Urothelium cell line (cell line): ENCODE measurements around the gene PRKAB1.
"Not testable (repeated sequence)": the region's sequence is repeated elsewhere in the genome, so short reads cannot be mapped to it uniquely, and the experiment has no call there.

ENCODE experiments used
- DNase-seq: peaks from one replicate; pipeline ENCODE4 v3.0.0; 2011; ENCODE audit warnings: low spot score, mixed read lengths
- FAIRE-seq: peaks from 2 replicates; lab custom pipeline; 2011; peaks lifted over from hg19 to GRCh38; lab: Jason Lieb, UNC

PRKAB1 gene

DNA sequence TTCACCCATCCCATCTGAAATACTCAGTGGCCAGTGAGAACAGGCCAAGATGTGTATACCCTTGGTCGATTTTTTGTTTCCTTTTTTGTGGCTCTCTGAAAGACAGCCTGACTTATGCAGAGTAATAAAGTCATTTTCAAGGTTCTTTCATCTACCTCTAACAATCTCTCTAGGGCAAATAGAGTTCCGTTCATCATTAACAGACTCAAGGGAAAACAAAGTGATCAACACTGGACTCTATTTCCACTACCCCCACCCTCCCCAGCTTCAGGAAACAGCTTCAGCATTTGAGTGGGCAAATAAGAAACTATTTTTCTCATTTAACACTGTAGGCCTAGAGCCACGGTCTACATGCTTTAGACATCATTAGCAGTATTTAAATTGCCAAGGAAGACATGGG is 15.9 kb downstream of the PRKAB1 start:
- FAIRE-seq (no peak), DNase-seq (no peak)

DNA sequence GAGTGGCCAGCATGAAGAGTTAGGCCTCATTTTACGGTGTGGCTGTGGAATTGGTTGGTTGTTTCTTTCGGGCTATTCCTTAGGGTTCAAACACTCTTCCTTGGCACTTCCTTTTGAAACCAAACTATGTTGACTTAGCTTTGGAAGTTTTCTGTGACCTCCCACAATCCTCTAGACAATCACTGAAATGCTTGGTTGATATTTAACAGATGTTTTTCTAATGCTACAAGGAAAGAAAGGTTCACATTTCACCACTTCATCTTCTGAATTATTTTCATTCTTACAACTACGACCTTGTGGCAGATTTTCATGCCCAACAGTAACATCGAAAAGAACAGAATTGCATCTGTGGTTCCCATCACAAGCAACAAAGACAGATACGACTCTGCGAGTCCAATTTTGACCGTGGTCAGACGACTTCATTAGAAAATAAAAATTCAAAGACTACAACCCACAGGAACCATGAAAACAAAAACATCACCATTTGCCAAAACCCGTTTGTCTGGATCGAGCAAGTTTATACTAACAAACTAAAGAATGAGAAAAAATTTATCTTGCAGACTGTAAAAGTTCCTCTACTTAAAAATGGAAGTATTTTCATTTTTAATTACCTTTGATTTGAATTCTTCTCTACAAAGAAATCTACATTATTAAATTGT is 16.9 kb downstream of the PRKAB1 start:
- no peak for DNase-seq
- no peak for FAIRE-seq

DNA sequence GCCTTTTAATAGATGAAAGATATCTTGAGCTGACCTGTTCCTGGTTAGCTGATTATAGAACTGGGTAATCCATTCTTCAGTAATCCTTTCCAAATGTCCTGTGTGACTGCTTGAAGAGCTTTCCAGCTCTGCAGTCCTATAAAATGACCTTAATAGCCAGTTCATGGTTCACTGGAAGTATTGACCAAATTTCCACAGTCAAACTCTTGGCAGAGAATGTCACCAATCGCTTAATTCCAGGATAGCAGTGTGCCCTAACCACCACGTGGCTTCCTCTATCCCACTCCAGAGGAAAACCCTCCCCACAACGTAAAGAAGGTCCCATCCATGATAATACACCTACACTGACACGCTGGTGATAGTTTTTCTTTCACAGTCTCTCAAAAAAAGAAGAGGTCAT is 17.4 kb downstream of the PRKAB1 start:
- no peak for DNase-seq
- FAIRE-seq, result no peak

DNA sequence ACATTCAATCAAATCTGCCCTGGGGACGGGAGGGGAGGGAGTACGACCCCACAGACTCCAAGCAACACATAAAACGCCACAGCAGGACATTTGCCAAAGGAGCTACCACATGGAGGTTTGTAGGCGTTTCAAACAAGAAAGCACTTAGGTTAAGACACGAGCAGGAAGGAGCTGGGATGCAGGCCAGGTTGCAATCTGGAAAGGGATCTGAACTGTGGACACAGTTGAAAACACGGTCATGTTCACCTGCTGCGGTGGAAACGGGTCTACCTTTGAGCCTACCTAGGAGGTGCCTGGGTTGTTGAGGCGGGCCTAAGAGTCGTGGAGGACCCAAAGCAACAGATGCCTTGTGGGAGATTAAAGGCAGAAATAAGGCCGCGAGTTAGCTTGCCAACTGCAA is 18.4 kb downstream of the PRKAB1 start:
- FAIRE-seq (no peak), DNase-seq (no peak)

DNA sequence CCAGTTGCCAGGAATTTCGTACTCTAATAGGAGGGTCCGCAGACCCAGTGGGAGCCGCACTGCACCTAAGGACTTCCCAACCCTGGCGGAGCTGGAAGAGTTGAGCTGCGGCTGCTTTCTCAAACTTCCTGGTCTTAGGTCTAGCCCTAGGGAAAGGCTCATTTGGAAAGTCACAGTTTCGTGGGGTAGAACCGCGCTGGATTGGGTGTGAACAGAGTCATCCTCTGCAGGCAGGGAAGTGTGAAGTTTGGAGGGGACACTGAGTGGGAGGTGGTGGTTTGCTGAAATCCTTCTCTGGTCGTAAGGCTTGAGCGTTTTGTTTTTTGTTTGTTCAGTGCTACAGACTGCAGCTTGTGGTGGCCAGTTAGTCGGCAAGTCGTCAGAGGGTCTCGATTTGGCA is 18.8 kb downstream of the PRKAB1 start:
- FAIRE-seq, result no peak
- no peak for DNase-seq

DNA sequence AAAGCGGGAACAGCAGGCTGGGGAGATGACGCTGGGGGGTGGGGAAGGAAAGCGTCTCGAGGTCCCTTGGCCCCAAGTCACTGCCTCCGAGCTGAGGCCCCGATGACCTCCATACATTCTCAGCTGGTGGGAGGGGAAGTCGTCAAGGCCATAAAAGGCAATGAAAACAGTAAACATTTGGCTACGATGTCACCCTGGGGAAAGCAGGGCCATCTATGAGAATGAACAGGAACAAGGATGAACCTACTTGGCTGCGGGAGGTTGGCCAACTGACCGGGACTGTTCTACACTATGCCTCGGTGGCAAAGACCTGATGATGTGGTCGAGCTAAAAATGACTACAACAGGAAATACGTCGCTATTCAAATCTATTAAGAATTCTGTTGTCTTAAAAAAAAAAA is 19.5 kb downstream of the PRKAB1 start:
- DNase-seq (no peak), FAIRE-seq (no peak)

DNA sequence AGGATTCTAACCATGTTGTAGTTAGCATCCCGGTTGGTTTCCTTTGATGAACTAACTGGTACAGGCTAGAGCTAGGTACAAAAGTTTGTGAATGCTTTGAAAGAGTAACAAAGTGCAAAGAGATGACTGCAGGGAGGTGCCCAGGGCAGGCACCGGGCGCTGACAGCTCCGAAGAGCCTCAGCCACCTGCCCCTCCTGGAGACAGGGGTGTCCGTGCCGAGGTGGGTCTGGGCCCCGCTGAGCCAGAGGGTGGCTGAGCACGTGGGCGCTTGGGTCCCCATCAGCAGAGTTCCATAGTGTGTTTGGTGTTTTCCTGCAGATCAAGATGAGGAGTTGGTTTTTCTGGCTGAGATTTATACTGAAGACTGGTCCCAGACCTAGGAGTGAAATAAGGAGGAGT is 19.9 kb downstream of the PRKAB1 start:
- FAIRE-seq, result no peak

DNA sequence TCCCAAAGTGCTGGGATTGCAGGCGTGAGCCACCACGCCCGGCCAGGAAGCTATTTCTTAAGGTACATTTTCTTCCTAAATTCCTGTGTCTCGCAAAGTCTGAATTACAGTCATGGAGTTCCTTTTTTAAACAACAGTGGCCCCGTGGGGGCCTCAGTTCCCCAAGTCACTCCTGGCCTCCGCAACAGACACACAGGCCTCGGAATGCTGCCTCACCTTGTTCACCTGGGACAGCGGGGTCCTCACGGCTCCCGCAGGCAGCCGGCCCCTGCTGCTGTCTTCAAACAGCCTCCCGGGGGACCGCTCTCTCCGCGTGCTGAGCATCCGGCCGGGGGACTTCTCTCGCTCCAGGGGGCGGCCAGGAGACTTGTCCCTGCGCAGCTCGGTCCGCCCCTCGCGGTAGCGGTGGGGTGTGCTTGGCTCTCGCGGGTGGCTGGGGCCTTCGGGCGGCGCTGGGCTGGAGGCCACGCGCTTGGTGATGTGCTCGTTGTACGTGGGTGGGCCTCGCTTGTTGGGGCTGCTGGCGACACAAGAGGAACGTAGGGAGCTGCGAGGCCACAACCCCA is 22.1 kb downstream of the PRKAB1 start:
- DNase-seq, result no peak
- FAIRE-seq, result no peak

More for the DNA sequence above, 19.9 kb downstream of the PRKAB1 start:
- no peak for DNase-seq

DNA sequence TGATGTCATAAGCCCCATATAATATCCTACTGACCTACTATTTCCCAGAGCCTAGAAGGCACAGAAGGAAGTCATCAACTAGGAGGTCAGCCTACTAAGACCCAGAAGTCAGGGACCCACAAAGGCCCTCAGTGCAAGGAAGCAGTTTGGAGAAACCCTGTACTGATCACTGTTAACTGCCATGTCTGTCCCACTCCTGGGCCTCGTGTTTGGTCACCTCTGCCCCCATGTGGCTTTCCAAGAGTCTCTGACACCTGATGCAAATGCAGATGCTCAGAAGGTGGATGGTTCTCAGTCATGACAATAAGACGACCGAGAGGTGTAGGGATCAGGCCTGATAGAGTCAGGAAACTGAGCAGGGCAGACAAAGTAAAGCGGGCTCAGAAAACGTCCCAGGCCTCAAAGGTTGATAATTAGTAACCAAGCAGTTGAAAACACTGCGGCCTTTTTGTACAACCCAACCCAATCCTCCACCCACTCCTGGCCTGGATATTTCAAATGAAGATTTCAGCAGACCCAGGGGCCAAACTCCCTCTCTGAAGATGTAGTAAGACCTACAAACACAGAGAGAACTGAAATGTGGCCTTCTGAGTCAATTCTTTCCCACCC is 23.4 kb downstream of the PRKAB1 start:
- DNase-seq (no peak), FAIRE-seq (no peak)

DNA sequence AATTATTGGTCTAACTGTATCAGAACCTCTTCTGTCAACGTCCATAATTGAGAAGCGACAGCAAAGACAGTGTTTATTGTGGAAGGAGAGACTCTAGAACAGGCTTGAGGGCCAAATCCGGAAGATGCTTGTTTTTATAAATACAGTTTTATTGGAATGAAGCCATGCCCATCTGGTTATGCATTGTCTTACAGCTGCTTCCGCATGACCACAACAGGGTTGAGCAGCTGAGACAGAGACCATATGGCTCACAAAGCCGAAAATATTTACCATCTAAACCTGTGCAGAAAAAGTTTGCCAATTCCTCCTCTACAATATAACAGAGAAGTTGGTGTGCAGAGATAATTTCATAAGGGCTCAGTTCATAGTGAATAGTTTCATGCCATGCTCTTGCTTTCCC is 24.5 kb downstream of the PRKAB1 start:
- FAIRE-seq, result no peak

DNA sequence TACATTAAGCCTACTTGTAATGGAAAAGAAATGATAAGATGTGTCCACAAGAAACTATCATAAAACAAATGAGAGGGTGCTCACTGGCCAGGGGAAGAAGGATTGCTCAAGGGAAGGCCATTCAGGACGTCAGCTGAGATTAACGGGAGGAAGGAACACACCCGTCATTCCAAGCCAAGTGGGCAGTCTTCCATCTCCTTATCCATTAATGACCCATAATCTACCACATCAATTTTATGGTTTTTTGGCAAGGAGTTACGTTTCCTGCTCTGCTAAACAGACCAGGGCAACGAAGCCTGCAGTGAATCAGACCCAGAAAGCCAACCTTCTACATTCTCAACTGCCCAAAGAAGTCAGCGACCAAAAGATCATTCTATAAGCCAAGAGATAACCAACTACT is 25.1 kb downstream of the PRKAB1 start:
- DNase-seq, result no peak
- no peak for FAIRE-seq

More for the DNA sequence above, 24.5 kb downstream of the PRKAB1 start:
- DNase-seq, result no peak

DNA sequence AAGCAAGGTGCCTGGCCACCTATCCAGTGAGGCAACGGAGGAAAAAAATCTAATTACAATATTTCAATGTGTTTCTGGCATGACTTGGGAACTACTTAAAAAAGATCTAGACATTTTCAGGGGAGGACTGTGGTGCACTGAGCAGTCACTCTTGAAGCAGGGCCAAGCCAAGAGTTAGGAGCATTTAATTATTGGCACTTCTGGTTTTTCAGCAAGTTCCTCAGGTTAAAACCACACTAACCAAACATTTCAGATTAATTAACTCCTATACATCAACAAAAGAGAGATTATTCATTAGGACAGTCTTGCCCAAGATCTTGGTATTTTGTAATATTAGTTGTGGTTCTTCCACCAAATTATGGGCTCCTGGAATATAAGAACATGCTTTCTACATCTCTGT is 25.6 kb downstream of the PRKAB1 start:
- DNase-seq, result no peak
- FAIRE-seq, result no peak

DNA sequence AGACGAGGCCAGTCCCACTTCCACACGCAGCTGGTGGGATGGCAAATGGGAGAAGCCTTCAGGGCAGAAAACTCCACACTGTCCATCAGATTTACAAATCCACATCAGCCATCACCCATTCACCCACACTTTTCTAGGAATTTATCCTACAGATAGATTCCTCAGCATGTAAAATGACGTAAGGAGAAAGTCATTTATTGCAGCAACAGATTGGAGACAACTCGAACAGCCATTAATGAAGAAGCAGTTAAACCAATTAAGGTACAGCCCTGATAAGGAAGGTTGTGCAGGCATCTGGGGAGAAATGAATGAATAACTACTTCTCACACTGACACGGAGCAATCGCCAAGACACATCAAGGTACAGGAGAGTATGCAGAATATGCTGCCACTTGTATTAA is 26.2 kb downstream of the PRKAB1 start:
- FAIRE-seq (no peak), DNase-seq (no peak)

DNA sequence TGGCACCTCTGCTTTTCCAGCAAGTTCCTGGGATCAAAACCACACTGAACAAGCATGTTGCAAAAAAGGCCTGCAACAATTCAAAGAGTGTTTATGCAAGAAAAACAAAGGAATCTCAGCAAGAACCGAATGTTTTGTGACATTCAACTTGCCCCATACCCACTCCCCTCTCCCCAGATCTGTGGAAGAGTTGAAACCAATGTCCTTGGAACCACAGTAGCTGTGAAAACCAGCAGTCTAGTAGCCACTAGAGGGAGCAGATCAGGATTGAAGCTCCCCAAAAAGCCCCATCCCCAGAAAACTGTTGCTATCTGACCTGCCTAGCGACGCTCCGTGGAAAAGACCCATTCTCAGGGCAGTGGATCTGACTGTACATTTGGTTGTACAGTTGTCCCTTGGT is 27.1 kb downstream of the PRKAB1 start:
- peak; percentile 11 for DNase-seq
- FAIRE-seq, result no peak

DNA sequence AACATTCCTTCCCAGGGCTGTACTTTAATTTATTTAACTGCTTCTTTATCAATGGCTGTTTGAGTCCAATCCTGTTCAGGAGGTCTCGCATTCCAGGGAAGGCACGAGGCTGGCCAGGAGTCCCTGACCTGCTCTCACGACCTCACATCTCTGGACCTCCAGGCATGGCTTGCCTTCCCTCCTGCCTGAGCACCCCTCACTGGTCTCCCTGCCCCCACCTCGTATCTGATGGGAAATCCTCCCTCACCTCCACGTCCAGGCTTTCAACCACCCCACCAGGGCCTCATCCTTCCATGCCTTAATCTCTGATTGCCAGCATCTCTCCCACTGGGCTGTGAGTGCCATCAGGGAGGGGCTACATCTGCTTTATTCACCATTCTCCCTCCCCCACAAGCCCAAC is 29.0 kb downstream of the PRKAB1 start:
- FAIRE-seq, result no peak
- DNase-seq, result no peak

DNA sequence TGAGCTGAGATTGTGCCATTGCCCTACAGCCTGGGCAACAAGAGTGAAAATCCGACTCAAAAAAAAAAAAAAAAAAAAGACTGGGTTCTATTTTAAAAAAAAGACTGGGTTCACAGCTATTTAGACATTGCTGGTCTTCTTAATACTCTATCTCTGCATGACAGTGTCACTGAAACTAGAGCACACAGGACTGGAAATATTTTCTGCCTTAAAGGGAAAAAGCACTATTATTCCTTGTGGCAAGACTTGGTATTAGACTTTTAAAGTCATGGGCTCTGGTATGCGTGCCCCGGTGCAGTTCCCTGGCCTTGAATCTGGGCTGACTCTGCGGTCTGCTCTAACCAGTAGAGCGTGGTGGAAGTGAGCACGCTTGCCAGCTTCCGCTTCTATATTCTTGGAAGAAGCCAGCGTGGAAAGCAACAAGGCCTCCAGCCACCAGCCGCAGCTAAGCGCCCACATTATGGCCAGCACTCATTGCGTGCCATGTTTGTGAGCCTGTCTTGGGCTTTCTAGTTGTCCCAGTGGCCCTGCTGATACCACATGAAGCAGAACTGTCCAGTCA is 31.3 kb downstream of the PRKAB1 start:
- FAIRE-seq (no peak), DNase-seq (no peak)

DNA sequence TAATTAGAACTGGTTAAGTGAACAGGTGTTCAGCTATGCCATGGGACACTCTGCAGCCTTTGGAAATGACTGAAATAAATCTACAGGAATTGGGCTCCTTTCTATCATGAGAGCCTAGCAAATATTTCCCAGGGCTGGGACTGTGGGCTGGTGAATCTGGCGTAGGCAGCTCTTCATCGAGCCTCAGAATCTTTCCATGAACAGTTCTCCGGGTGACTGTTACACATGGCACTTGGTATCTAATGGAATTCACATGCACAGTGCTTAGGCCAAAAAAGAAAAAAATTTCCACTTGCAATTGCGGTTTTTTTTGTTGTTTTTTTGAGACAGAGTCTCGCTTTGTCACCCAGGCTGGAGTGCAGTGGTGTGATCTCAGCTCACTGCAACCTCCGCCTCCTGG is 32.1 kb downstream of the PRKAB1 start:
- FAIRE-seq (no peak), DNase-seq (no peak)

DNA sequence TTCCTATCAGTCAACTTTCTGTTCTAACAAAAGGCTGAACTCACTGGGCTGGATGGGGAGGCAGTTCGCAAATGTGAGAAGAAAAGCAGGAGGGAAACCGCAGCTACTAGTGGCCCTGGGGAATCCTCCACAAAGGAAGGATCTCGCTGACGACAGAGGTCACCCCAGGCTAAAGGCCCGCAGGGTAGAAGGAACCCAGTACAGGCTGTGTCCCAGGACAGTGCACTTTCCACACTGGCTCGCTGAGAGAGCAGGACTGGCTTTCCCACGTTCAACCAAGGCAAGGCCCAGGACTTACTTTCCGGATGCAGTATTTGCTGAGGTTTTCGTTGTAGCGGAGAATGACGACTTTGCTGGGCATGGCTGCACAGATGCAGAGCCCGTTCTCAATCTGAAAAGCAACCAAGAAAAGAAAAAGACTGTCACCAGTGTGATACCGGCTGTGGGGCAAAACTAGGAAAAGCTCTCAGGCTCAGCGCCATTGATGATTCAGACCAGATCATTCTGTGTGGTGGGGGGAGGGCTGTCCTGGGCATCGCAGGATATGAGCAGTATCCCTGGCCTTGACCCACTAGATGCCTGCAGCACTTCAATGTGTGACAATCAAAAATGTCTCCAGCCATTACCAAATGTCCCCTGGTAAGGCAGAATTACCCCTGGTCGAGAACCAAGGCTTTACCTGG is 36.3 kb downstream of the PRKAB1 start:
- no peak for FAIRE-seq

DNA sequence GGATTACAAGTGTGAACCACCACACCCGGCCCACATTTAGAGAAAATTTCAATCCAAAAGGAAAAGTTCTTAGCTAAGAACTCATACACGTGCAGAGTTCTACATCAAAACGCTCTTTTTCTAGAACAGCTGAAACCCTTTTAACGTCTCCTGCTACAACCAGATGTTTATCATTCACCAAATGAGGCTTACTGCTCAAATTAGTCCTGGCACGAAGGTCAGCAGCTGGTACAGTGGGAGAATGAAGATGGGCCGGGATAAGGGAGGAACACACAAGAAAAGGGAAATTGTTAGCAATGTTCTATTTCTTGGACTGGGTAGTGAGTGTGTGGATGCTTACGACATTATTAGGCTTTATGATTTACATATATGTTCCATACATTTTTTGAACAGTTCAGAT is 37.2 kb downstream of the PRKAB1 start:
- FAIRE-seq, result no peak
- no peak for DNase-seq

More for the DNA sequence above, 36.3 kb downstream of the PRKAB1 start:
- DNase-seq, result no peak

DNA sequence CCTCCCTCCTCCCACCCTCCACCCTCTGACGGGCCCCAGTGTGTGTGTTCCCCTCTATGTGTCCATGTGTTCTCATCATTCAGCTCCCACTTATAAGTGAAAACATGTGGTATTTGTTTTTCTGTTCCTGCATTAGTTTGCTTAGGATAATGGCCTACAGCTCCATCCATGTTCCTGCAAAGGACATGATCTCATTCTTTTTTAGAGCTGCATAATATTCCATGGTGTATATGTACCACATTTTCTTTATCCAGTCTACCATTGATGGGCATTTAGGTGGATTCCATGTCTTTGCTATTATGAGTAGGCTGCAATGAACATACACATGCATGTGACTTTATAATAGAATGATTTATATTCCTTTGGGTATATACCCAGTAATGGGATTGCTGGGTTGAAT is 38.5 kb downstream of the PRKAB1 start:
- FAIRE-seq, DNase-seq: not testable (repeated sequence)

DNA sequence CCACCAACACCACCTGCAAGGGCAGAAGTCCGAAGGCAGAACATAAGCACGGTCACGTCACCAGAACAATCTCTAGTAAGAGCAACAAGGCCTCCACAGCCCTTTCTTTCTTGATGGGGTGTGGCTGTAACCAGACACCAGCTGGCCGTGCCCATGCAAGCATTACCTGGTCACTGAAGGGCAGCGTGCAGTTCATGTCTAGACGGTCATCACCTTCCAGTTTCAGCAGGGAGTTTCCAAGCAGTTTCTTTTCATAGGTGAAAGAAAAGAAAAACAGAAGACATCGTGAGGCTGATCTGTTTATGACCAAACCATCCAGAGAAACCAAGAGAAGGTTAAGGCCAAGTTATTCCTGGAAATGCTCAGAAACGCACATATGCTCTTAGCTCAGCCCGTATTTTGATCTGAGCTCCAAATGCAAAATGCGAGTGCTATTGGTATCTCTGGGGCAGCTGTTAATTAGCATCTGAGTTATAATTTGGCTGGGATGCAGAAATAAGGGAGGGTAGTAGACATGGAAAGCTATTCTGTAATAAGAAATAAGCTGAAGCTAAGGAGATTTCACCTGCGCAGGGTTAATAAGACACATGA is 42.5 kb downstream of the PRKAB1 start:
- FAIRE-seq, result no peak
- DNase-seq, result no peak
